Measurements from ENCODE around the gene GGCX.

DNA sequence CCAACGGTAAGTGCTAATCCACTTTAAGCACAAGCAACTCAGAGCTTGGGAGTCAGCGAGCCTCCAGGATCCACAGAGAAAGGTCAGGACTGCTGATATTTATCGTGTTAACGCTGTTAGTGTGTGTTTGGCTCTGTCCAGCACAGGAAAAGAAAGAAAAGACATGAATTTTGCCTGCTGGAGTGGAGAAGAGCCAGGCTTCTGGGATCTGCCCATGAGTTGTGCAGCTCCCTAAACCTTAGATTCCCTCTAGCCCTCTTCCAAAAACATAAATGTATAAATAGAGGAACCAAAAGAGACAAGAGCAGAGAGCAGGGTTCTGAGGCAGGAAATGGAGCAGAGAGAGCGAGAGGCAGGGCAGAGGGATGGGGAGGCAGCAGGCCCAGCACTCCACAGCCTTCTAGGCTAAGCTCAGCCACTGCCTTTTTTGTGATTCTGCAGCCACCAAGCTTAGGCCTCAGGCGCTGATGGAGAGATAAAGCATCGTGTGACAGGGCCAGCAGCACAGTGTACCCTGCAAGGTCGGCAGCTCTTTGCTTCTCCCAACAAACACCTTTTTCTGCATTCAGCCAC, 36.9 kb downstream of the GGCX start:
- TF ChIP-seq CTCF (IDR thresholded peaks at IDR 0.05; ENCODE audit: low read length) (no peak), EZH2phosphoT487 (IDR thresholded peaks at IDR 0.05; ENCODE audit: low read length) (no peak), EZH2 (optimal IDR thresholded peaks at IDR 0.05; ENCODE audit: low read depth, low read length) (no peak)
